ENCODE data around the gene CAMTA1. TPM values are rescaled to one million over a fixed set of nuclear protein-coding genes. Genes with fewer than 3 reads are reported as not detected.

The CAMTA1 gene
- total and polyA plus RNA-seq, 9 of the 15 experiments (the other 6 are each of a cell fraction or from before 2014, with no cell fraction given): 43.9 to 161 (median 65.9) TPM

DNA sequence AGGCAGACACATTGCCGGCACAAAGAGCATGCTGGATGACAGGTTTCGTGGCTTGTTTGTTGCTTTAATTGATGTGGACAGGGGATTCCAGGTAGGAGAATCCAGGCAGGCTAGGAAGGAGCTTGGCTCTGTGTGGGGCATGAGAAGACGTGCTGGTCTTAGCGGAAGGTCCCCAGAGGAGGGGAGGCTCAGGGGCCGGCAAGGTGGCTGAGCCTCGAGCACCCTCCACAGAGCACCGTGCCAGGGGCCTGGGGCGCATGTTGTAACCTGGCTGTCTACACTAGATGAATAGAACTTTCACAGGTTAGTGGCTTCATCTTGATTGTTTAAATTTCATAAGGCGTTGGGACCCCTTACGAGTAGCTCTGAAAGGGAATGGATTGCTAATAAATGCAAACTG, 223.1 kb downstream of the CAMTA1 start:
- DNase-seq (ENCODE audit: extremely low read depth in 1 of 4, low spot score in 3 of 4): no peak
- peaks cover 0 to 3% of the 10 kb centered on the region in 2 experiments; a peak in 1 of 5 replicates for H3K4me1 ChIP-seq (replicated peaks in 1 of 2; ENCODE audit: control insufficient read depth in 2 of 2, insufficient read depth in 2 of 2, low read length in 2 of 2)
- ChIA-PET POLR2A (interaction anchor here (1.1 kb wide), 1 partner anchor 34 kb away, joined by 3 read pairs; no protein-coding TSS in a partner anchor), CTCF (ENCODE audit: low intra/inter-chr PET ratio) (no interaction called here)
- TF ChIP-seq HDAC3 (IDR thresholded peaks at IDR 0.05; ENCODE audit: borderline replicate concordance, partially characterized antibody): no peak
- TF ChIP-seq ZNF76 (CRISPR knock-in tag; IDR thresholded peaks at IDR 0.05; ENCODE audit: borderline replicate concordance): no peak
- no peak for TF ChIP-seq ESRRA (IDR thresholded peaks at IDR 0.05; ENCODE audit: borderline replicate concordance, low read depth)
- no peak for TF ChIP-seq CBX2 (IDR thresholded peaks at IDR 0.05; ENCODE audit: insufficient read depth, low read length, poor library complexity, severe bottlenecking)
- no peak for TF ChIP-seq NCOA1 (IDR thresholded peaks at IDR 0.05; ENCODE audit: low read depth)
- TF ChIP-seq, protein P1, sequence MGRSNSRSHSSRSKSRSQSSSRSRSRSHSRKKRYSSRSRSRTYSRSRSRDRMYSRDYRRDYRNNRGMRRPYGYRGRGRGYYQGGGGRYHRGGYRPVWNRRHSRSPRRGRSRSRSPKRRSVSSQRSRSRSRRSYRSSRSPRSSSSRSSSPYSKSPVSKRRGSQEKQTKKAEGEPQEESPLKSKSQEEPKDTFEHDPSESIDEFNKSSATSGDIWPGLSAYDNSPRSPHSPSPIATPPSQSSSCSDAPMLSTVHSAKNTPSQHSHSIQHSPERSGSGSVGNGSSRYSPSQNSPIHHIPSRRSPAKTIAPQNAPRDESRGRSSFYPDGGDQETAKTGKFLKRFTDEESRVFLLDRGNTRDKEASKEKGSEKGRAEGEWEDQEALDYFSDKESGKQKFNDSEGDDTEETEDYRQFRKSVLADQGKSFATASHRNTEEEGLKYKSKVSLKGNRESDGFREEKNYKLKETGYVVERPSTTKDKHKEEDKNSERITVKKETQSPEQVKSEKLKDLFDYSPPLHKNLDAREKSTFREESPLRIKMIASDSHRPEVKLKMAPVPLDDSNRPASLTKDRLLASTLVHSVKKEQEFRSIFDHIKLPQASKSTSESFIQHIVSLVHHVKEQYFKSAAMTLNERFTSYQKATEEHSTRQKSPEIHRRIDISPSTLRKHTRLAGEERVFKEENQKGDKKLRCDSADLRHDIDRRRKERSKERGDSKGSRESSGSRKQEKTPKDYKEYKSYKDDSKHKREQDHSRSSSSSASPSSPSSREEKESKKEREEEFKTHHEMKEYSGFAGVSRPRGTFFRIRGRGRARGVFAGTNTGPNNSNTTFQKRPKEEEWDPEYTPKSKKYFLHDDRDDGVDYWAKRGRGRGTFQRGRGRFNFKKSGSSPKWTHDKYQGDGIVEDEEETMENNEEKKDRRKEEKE (IDR thresholded peaks at IDR 0.05; ENCODE audit: borderline replicate concordance in 1 of 2, control insufficient read depth in 1 of 2, low read depth in 2 of 2, low read length in 1 of 2): no peak
- TF ChIP-seq GTF2A2 (tag; IDR thresholded peaks at IDR 0.05): no peak
- no peak for TF ChIP-seq NR3C1 (CRISPR knock-in tag; IDR thresholded peaks at IDR 0.05)
- TF ChIP-seq SAFB (IDR thresholded peaks at IDR 0.05; ENCODE audit: borderline replicate concordance, low read depth, low read length): no peak
- TF ChIP-seq ZNF347 (CRISPR knock-in tag; IDR thresholded peaks at IDR 0.05; ENCODE audit: low read depth): no peak
- TF ChIP-seq ZNF444 (CRISPR knock-in tag; IDR thresholded peaks at IDR 0.05): no peak
- TF ChIP-seq NELFE (IDR thresholded peaks at IDR 0.05; ENCODE audit: insufficient read depth, insufficient read length): no peak
- TF ChIP-seq, protein P2, sequence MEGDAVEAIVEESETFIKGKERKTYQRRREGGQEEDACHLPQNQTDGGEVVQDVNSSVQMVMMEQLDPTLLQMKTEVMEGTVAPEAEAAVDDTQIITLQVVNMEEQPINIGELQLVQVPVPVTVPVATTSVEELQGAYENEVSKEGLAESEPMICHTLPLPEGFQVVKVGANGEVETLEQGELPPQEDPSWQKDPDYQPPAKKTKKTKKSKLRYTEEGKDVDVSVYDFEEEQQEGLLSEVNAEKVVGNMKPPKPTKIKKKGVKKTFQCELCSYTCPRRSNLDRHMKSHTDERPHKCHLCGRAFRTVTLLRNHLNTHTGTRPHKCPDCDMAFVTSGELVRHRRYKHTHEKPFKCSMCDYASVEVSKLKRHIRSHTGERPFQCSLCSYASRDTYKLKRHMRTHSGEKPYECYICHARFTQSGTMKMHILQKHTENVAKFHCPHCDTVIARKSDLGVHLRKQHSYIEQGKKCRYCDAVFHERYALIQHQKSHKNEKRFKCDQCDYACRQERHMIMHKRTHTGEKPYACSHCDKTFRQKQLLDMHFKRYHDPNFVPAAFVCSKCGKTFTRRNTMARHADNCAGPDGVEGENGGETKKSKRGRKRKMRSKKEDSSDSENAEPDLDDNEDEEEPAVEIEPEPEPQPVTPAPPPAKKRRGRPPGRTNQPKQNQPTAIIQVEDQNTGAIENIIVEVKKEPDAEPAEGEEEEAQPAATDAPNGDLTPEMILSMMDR (IDR thresholded peaks at IDR 0.05 in 2 of 3, conservative IDR thresholded peaks at IDR 0.05 in 1 of 3; ENCODE audit: insufficient read depth in 2 of 3, low read depth in 1 of 3, low read length in 3 of 3): no peak
- no peak for TF ChIP-seq TAF15 (IDR thresholded peaks at IDR 0.05; ENCODE audit: low read depth, low read length)
- TF ChIP-seq NUFIP1 (IDR thresholded peaks at IDR 0.05; ENCODE audit: partially characterized antibody): no peak
- no TSS peak for BruUV-seq (replicated peaks)
- H3K79me2 ChIP-seq (ENCODE audit: control insufficient read depth, insufficient read depth, low read length): no peaks in the 10 kb centered on the region
- intact Hi-C loops (cut with micrococcal nuclease): no loop called here
- no peaks in the 10 kb centered on the region for H4K20me1 ChIP-seq (replicated peaks; ENCODE audit: control insufficient read depth, insufficient read depth, low read length)
- no peaks in the 10 kb centered on the region for H3K36me3 ChIP-seq (ENCODE audit: control insufficient read depth, insufficient read depth, low read length)
- no peak overlapping the region for H3K4me3 ChIP-seq
- WGBS (ENCODE audit: insufficient coverage, low coverage, missing lambda C conversion rate): 1% methylated on average over 10 of the region's 10 CpGs
- no peak overlapping the region for H3K9ac ChIP-seq (ENCODE audit: insufficient read depth in 1 of 2, low read depth in 2 of 2, low read length in 2 of 2)
- FAIRE-seq: no peak
- in situ Hi-C loops (cut with MboI): no loop called here
- H3K9me3 ChIP-seq (replicated peaks; ENCODE audit: control insufficient read depth, insufficient read depth, low read depth, low read length): no peaks in the 10 kb centered on the region
- H3K27ac ChIP-seq (ENCODE audit: extremely low read depth, low read depth, low read length): no peak overlapping the region
- no peak overlapping the region for H3K4me2 ChIP-seq (ENCODE audit: insufficient read depth, low read length)
- H2AFZ ChIP-seq (ENCODE audit: low read depth, low read length): no peak overlapping the region
- no peak for ATAC-seq
- peaks cover 21 to 83% of the 10 kb centered on the region in 2 experiments; a peak in 4 of 5 replicates for H3K27me3 ChIP-seq (ENCODE audit: control insufficient read depth in 2 of 2, insufficient read depth in 2 of 2, low read length in 2 of 2)
- H3K9me1 ChIP-seq (ENCODE audit: control insufficient read depth, insufficient read depth, low read length): no peaks in the 10 kb centered on the region
